GM12878 (cell line): ENCODE data around the gene PIEZO2.

ENCODE experiments used
- CTCF ChIP-seq, 3 experiments: IDR thresholded peaks in 2 of 3; conservative IDR thresholded peaks in 1 of 3; 2 replicates each; pipeline ENCODE4 v1.5.1; 2011; ENCODE audit warnings: low read depth in 3 of 3, low read length in 3 of 3, mild to moderate bottlenecking in 3 of 3, control low read depth in 2 of 3, moderate library complexity in 2 of 3, inconsistent platforms in 1 of 3, mixed read lengths in 1 of 3; ENCODE audit not compliant: control insufficient read depth in 2 of 3, insufficient read depth in 1 of 3; ENCODE audit errors: extremely low read depth in 1 of 3
- EP300 ChIP-seq, 2 experiments: fragments of 150-350 bp in 1 of 2; IDR thresholded peaks; 2 replicates each; pipeline ENCODE4 v1.6.1; 2011 to 2012; ENCODE audit warnings: low read depth in 2 of 2, low read length in 2 of 2, borderline replicate concordance in 1 of 2, improper control_type of control experiment in 1 of 2, inconsistent platforms in 1 of 2; ENCODE audit not compliant: control insufficient read depth in 1 of 2
- EZH2 ChIP-seq: IDR thresholded peaks from 2 replicates; pipeline ENCODE4 v1.6.1; 2012; ENCODE audit warnings: low read depth, mild to moderate bottlenecking, control low read depth, inconsistent platforms, low read length, borderline replicate concordance; ENCODE audit not compliant: control insufficient read depth
- GABPA ChIP-seq: IDR thresholded peaks from 2 replicates; pipeline ENCODE4 v1.6.1; 2014; ENCODE audit warnings: antibody characterized with exemption, low read depth, mild to moderate bottlenecking, inconsistent platforms
- HDAC6 ChIP-seq: fragments of 200-600 bp; sonication (generic); IDR thresholded peaks from one replicate; pipeline ENCODE4 v1.8.0; 2017; ENCODE audit warnings: antibody characterized with exemption; ENCODE audit not compliant: unreplicated experiment
- JUND ChIP-seq: IDR thresholded peaks from 2 replicates; pipeline ENCODE4 v1.6.1; 2012; ENCODE audit warnings: low read depth, mild to moderate bottlenecking, low read length, improper control_type of control experiment, moderate library complexity
- KDM1A ChIP-seq: fragments of 200-600 bp; sonication (generic); IDR thresholded peaks from 2 replicates; pipeline ENCODE4 v1.6.1; 2016; ENCODE audit warnings: borderline replicate concordance
- NFYB ChIP-seq: IDR thresholded peaks from 2 replicates; pipeline ENCODE4 v1.6.1; 2011; ENCODE audit warnings: low read depth, mild to moderate bottlenecking, low read length, improper control_type of control experiment, moderate library complexity; ENCODE audit not compliant: insufficient read depth
- RBBP5 ChIP-seq: fragments of 200-600 bp; sonication (generic); conservative IDR thresholded peaks from 2 replicates; pipeline ENCODE4 v1.6.1; 2016
- ZNF24 ChIP-seq: fragments of 450-650 bp; IDR thresholded peaks from 2 replicates; pipeline ENCODE4 v1.6.1; 2017; ENCODE audit warnings: antibody characterized with exemption, mild to moderate bottlenecking
- ZNF274 ChIP-seq: IDR thresholded peaks from one replicate; pipeline ENCODE4 v1.8.0; 2011; ENCODE audit not compliant: insufficient read length, insufficient read depth

DNA sequence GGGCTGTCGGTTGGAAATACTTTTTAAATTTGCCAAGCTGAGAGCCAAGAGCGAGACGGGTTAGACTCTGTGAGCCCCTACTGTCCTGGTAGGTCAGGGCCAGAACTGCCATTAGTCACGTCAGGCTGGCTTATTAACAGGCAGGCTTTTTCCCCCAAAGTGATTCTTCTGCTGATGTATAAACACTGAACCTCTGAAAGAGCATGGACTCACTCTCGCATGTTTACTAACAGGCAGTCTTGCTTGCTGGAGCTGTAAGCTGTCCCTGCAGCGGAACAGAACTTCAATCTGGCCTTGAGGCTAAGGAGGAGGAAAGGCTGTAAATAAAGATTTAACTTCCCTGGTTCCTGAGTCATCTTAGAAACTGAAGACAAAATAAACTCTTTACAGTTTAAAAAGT is 288.4 kb downstream of the PIEZO2 start:
- TF ChIP-seq ZNF274 (no peak), EP300 (IDR thresholded peaks at IDR 0.05; ENCODE audit: borderline replicate concordance in 1 of 2, control insufficient read depth in 1 of 2, low read depth in 2 of 2, low read length in 2 of 2) (no peak), CTCF (IDR thresholded peaks at IDR 0.05 in 2 of 3, conservative IDR thresholded peaks at IDR 0.05 in 1 of 3; ENCODE audit: control insufficient read depth in 2 of 3, extremely low read depth in 1 of 3, insufficient read depth in 1 of 3, low read depth in 3 of 3, low read length in 3 of 3) (no peak), JUND (no peak), HDAC6 (no peak), GABPA (no peak), RBBP5 (no peak), ZNF24 (no peak), EZH2 (no peak), NFYB (no peak), KDM1A (no peak)
